GM21576 (cell line): Measurements from ENCODE around the gene KRTAP3-3.

ENCODE experiments used
- ATAC-seq: cut with Tn5 transposase; IDR thresholded peaks from one replicate; pipeline ENCODE4 v1.9.1; 2021; ENCODE audit warnings: mild to moderate bottlenecking, moderate library complexity; ENCODE audit not compliant: unreplicated experiment

KRTAP3-3 gene

GRCh38 chr17:40961591-40961990, 32.4 kb downstream of the KRTAP3-3 start:
- no peak for ATAC-seq

DNA sequence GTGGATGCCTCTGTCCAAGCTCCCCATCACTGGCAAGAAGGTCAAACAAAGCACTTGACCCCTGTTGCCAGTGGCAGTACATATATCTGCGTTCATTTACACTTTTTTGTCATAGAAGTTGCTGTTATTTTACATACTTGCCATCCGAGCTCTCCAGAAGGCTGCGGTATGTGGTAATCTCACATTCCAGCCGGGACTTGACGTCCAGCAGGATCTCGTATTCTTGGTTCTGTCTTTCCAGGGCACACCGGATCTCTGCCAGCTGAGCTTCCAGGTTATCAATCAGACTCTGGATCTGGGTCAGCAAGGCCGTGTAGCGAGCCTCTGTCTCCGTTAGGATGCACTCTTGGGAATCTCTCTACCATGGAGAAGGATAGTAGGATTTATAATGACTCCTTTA, 33.8 kb downstream of the KRTAP3-3 start:
- ATAC-seq, result no peak

DNA sequence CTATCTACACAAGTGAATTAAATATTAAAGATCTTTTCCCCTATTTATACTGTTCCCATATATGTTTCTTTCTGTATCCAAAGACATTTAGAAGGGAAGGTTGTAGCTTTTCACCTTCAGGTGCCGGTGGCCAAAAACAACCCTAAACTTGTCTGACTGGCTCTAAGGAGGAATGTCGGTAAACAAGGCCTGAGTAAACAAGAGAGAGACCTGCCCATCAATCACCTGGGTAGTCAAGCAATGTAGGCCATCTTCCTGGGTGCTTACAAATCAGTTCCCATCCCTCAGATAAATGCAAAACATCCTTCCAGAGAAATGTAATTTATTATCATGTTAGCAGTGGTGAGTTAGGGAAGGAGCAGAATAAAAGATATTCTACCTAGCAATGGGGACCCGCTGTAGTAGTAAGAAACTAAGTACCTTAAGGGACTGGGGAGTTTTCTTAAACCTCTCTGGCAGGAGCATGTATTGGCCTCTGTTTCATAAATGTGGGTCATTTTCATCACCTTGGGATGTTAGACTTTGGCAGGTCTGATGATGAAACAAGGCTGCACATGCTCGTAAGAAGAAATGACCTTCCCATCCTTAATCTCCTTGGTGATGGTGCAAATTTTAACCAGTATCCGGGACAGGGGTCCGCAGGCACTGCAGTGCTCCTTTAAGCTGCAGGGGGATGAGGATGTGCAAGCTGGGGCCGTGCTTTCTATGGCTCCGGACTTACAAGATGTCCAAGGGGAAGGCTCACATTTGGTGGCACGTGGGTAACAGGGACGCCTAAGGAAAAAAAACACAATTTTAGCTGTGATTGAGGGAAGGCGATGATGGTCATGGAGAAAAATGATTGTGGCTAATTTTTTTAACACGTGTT, 35.6 kb downstream of the KRTAP3-3 start:
- ATAC-seq, result no peak

GRCh38 chr17:40956401-40957254, 37.3 kb downstream of the KRTAP3-3 start:
- ATAC-seq, result no peak

- no peak for ATAC-seq
These were observed 40.1 kb downstream of the KRTAP3-3 start for GRCh38 chr17:40953881-40954280.

DNA sequence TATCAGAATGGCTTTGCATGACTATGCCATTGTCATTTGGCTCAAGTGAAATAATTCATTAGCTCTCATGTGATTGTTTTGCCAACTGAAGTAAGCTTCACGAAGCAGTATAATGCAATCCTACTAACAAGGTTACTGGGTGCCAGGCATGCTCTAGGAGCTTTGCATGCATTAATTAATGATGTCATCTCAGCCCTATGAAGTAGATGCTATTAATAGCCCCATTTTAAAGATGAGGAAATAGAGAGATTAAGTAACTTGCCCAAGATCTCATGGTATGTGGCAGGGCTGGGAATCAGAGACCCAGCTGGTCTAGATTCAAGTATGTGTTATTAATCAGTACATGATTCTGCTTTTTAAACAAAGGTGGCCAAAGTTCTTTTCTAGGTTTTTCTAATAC, 41.3 kb downstream of the KRTAP3-3 start:
- ATAC-seq, result no peak

DNA sequence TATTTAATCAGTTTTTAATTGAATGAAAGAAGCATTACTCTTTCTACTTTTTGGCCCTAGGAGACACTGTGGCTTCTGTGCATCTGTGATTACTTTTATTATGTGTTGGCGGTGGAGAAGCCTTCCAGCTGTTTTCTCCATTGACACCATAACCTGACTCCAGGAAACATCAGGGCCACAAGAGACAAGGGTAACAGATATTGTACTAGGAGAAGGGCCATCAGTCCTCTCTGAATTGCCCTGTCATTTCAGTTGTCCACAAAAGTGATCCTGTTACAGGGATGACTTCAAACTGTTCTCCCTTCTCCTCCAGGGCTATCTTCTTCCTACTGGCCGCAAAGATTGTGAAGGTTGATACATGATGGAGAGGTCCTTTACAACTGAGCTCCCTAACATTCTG, 41.8 kb downstream of the KRTAP3-3 start:
- ATAC-seq, result no peak

GRCh38 chr17:40951011-40951622, 42.8 kb downstream of the KRTAP3-3 start:
- no peak for ATAC-seq

- no peak for ATAC-seq
These were observed 43.8 kb downstream of the KRTAP3-3 start for GRCh38 chr17:40950176-40950575.

GRCh38 chr17:40949418-40949817, 44.5 kb downstream of the KRTAP3-3 start:
- no peak for ATAC-seq

DNA sequence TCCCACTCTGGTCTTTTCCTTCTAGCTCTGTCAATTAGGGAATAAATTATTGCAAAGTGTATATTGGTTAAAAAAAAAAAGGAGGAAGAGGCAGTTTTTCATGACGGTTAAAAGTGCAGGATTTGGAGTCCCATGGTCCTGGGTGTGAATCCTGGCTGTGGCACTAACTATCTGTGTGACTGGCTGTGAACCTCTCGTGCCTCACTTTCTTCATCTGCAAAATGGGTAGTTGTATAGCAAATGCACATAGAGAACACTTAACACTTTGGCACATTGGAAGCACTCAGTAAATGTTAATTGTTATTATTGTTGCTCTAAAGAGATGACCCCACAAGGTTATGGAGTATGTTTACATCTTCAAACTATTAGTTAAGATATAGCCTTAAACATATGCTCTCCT, 46.0 kb downstream of the KRTAP3-3 start:
- ATAC-seq, result no peak

DNA sequence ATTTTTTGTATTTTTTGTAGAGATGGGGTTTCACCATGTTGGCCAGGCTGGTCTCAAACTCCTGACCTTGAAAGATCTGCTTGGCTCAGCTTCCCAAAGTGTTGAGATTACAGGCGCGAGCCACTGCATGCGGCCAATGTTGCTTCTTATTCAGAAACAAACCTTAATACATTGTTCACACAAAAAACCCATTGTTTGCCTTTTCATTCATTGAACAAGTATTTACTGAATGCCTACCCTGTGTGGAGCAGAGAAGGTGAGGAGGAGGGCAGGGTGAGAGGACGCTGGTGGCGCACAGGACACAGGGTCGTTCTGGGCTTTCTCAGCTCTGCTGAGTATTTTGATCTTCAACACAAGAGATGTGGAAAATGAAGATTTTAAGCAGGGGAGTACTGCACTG, 48.5 kb downstream of the KRTAP3-3 start:
- no peak for ATAC-seq

- ATAC-seq, result no peak
These were observed 49.4 kb downstream of the KRTAP3-3 start for GRCh38 chr17:40944531-40944930.
